Endothelial cell of umbilical vein (primary cell): Measurements from ENCODE around the gene CDC34. TPM values are rescaled to one million over a fixed set of nuclear protein-coding genes. Genes with fewer than 3 reads are reported as not detected.

Source experiments
- BruUV-seq: library from RNA; stranded (reverse); fragments of 400-500 nt; replicated peaks from 2 replicates; lab custom pipeline; 2021; lab: Mats Ljungman, UMichigan
- CTCF ChIA-PET: fragments of 300-600, 350-600 bp; sonication (Branson Sonifier 250); formaldehyde crosslinking; loops from one replicate; lab custom pipeline; 2021; ENCODE audit warnings: antibody characterized with exemption, inconsistent platforms; lab: Charles Lee
- POLR2A ChIA-PET: fragments of 300-600, 350-600 bp; sonication (Branson Sonifier 250); formaldehyde crosslinking; loops from one replicate; lab custom pipeline; 2021; ENCODE audit warnings: antibody characterized with exemption, inconsistent platforms; lab: Charles Lee
- DNase-seq: peaks from one replicate; pipeline ENCODE4 v3.0.0-alpha.2; 2011; ENCODE audit warnings: low read depth, low spot score
- FAIRE-seq: peaks from 2 replicates; lab custom pipeline; 2011; peaks lifted over from hg19 to GRCh38; lab: Jason Lieb, UNC
- H2AFZ ChIP-seq: 2 replicates; pipeline ENCODE4 v1.6.0; 2012; ENCODE audit warnings: low read depth, low read length, control low read depth, inconsistent platforms
- H3K27ac ChIP-seq: 2 replicates; pipeline ENCODE4 v1.5.1; 2011; ENCODE audit warnings: low read depth, mild to moderate bottlenecking, control low read depth, low read length, moderate library complexity; ENCODE audit not compliant: insufficient read depth
- H3K27me3 ChIP-seq, 2 experiments: 2 replicates each; pipeline versions ENCODE4 v1.6.0 to v1.6.1; 2011; ENCODE audit warnings: low read length in 2 of 2, mixed read lengths in 1 of 2; ENCODE audit not compliant: control insufficient read depth in 2 of 2, insufficient read depth in 2 of 2
- H3K36me3 ChIP-seq, 2 experiments: 2 replicates in 1 of 2; 3 replicates in 1 of 2; pipeline ENCODE4 v1.5.1; 2011; ENCODE audit warnings: low read length in 2 of 2, mild to moderate bottlenecking in 1 of 2, moderate library complexity in 1 of 2; ENCODE audit not compliant: control insufficient read depth in 2 of 2, insufficient read depth in 2 of 2; ENCODE audit errors: extremely low read depth in 1 of 2
- H3K4me1 ChIP-seq: 3 replicates; pipeline ENCODE4 v1.5.1; 2011; ENCODE audit warnings: mild to moderate bottlenecking, low read length; ENCODE audit not compliant: control insufficient read depth, insufficient read depth; ENCODE audit errors: extremely low read depth
- H3K4me2 ChIP-seq: 2 replicates; pipeline ENCODE4 v1.6.1; 2011; ENCODE audit warnings: low read length, control low read depth, mixed read lengths; ENCODE audit not compliant: insufficient read depth
- H3K4me3 ChIP-seq, 3 experiments: fragments of 200-600 bp in 1 of 3; sonication (generic), shearing (Covaris generic) in 1 of 3; replicated peaks in 1 of 3; 2 replicates each; pipeline ENCODE4 v1.5.1; 2011 to 2016; ENCODE audit warnings: control low read depth in 3 of 3, low read length in 3 of 3, mild to moderate bottlenecking in 2 of 3, inconsistent platforms in 1 of 3, low read depth in 1 of 3, moderate library complexity in 1 of 3; ENCODE audit not compliant: insufficient read depth in 1 of 3
- H3K79me2 ChIP-seq: 2 replicates; pipeline ENCODE4 v1.6.0; 2012; ENCODE audit warnings: low read length, inconsistent platforms; ENCODE audit not compliant: control insufficient read depth, insufficient read depth
- H3K9ac ChIP-seq: replicated peaks from 2 replicates; pipeline ENCODE3; 2011; ENCODE audit warnings: low read length, control low read depth; ENCODE audit not compliant: insufficient read depth; ENCODE audit errors: extremely low read depth
- H3K9me1 ChIP-seq: replicated peaks from 3 replicates; pipeline ENCODE4 v1.6.0; 2011; ENCODE audit warnings: mild to moderate bottlenecking, low read length; ENCODE audit not compliant: control insufficient read depth, insufficient read depth; ENCODE audit errors: extremely low read depth
- H3K9me3 ChIP-seq: replicated peaks from 2 replicates; pipeline ENCODE4 v1.5.1; 2012; ENCODE audit warnings: low read length, inconsistent platforms; ENCODE audit not compliant: control insufficient read depth, insufficient read depth
- H4K20me1 ChIP-seq: replicated peaks from 2 replicates; pipeline ENCODE3; 2011; ENCODE audit warnings: mild to moderate bottlenecking, low read length; ENCODE audit not compliant: control insufficient read depth, insufficient read depth; ENCODE audit errors: extremely low read depth
- EZH2 ChIP-seq: IDR thresholded peaks from 2 replicates; pipeline ENCODE4 v1.6.1; 2012; ENCODE audit warnings: borderline replicate concordance, low read depth, mild to moderate bottlenecking, moderate library complexity, low read length, inconsistent platforms; ENCODE audit not compliant: severe bottlenecking
- MAX ChIP-seq: IDR thresholded peaks from 2 replicates; pipeline ENCODE4 v1.6.1; 2011; ENCODE audit not compliant: insufficient read depth, insufficient read length
- MYC ChIP-seq: IDR thresholded peaks from one replicate; pipeline ENCODE4 v1.6.1; 2011; ENCODE audit warnings: mild to moderate bottlenecking, low read depth, low read length
- POLR2AphosphoS5 ChIP-seq: IDR thresholded peaks from 2 replicates; pipeline ENCODE4 v1.6.1; 2012; ENCODE audit warnings: low read depth, mild to moderate bottlenecking, control low read depth, low read length, moderate library complexity; ENCODE audit not compliant: insufficient read depth
- dilution Hi-C: fragments of 300-500 bp; cut with MboI; formaldehyde crosslinking; loops from one replicate; pipeline ENCODE4 v1.15.0; 2019; ENCODE audit warnings: low sequenced_read_pairs; ENCODE audit not compliant: extremely low pct_ligation_motif_present
- intact Hi-C: fragments of 100-400 bp; cut with micrococcal nuclease; formaldehyde crosslinking; loops from one replicate; pipeline ENCODE4 v1.10.0; 2022
- polyA plus RNA-seq, 4 experiments: library from polyadenylated mRNA; depleted of rRNA in 3 of 4; stranded (reverse) in 3 of 4; unstranded in 1 of 4; fragments of >200 nt; gene quantifications; 2 replicates each; pipeline versions ENCODE4 v1.2.1 to v1.2.3, GENCODE V29; 2011 to 2012; ENCODE audit warnings: missing spikeins in 1 of 4
- total RNA-seq: library from RNA; stranded (reverse); gene quantifications from 2 replicates; pipeline ENCODE4 v1.2.3, GENCODE V29; 2021
- TF ChIP-seq, protein P1 (sequence below), 2 donors: IDR thresholded peaks; 1 replicate in 1 of 2; 2 replicates in 1 of 2; pipeline ENCODE4 v1.5.1; 2011; ENCODE audit warnings: low read length in 2 of 2, mild to moderate bottlenecking in 2 of 2, moderate library complexity in 2 of 2, control low read depth in 1 of 2, inconsistent platforms in 1 of 2, low read depth in 1 of 2; ENCODE audit not compliant: insufficient read depth in 1 of 2; ENCODE audit errors: extremely low read depth in 1 of 2

CDC34 gene
- total and polyA plus RNA-seq, 2 donors (not counting 3 experiments of a cell fraction or from before 2014, with no cell fraction given), result 90.4 to 92.9 TPM

DNA sequence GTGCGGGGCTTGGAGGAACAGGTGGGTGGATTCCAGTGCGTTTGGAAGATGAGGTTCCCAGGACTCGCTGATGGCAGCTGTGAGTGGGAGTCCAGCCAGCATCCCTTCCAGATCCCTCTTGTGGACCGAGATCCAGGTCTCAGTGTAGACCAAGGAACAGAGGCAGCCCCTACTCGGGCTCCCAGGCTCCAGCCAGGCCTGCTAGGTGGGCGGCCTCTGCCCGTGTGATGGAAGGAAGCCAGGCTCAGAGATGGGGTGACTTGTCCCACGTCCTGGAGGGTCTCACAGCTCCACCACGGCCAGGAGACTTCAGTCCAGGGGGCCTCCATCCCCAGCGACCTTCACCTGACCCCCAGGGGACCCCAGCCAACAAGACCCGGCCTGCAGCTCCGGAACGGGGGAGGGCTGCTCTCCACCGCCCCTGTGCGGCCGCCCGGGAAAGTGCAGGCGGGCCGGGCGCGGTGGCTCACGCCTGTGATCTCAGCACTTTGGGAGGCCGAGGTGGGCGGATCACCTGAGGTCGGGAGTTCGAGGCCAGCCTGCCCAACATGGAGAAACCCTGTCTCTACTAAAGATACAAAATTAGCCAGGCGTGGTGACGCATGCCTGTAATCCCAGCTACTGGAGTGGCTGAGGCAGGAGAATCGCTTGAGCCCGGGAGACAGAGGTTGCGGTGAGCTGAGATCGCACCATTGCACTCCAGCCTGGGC, 36.0 kb upstream of the CDC34 start:
- dilution Hi-C loops, result no loop called here
- Histone ChIP-seq H3K79me2 (no peaks in the 10 kb centered on the region), H2AFZ (no peak overlapping the region), H3K27ac (no peak overlapping the region), H3K9me3 (no peaks in the 10 kb centered on the region), H3K27me3 (peaks cover 9 to 12% of the 10 kb centered on the region in 2 experiments), H3K4me3 (no peak overlapping the region), H3K4me2 (no peak overlapping the region), H4K20me1 (no peaks in the 10 kb centered on the region), H3K4me1 (no peaks in the 10 kb centered on the region), H3K36me3 (no peaks in the 10 kb centered on the region), H3K9me1 (no peaks in the 10 kb centered on the region), H3K9ac (no peak overlapping the region)
- TF ChIP-seq MYC (no peak), MAX (no peak), POLR2AphosphoS5 (no peak), EZH2 (no peak)
- TF ChIP-seq, protein P1, sequence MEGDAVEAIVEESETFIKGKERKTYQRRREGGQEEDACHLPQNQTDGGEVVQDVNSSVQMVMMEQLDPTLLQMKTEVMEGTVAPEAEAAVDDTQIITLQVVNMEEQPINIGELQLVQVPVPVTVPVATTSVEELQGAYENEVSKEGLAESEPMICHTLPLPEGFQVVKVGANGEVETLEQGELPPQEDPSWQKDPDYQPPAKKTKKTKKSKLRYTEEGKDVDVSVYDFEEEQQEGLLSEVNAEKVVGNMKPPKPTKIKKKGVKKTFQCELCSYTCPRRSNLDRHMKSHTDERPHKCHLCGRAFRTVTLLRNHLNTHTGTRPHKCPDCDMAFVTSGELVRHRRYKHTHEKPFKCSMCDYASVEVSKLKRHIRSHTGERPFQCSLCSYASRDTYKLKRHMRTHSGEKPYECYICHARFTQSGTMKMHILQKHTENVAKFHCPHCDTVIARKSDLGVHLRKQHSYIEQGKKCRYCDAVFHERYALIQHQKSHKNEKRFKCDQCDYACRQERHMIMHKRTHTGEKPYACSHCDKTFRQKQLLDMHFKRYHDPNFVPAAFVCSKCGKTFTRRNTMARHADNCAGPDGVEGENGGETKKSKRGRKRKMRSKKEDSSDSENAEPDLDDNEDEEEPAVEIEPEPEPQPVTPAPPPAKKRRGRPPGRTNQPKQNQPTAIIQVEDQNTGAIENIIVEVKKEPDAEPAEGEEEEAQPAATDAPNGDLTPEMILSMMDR (IDR thresholded peaks at IDR 0.05; ENCODE audit: extremely low read depth in 1 of 2, insufficient read depth in 1 of 2, low read depth in 1 of 2, low read length in 2 of 2), result peak; percentile 73 to 79
- no TSS peak for BruUV-seq
- intact Hi-C loops, result no loop called here
- CTCF ChIA-PET, result interaction anchor here (0.6 to 2.7 kb wide), 9 partner anchors 10 to 122 kb away, joined by 3 to 28 read pairs (median 3); no protein-coding TSS in a partner anchor
- POLR2A ChIA-PET, result no interaction called here
- peak; percentile 33 for DNase-seq
- FAIRE-seq, result no peak
